NCI-H460 (cell line): ENCODE results near the gene CD247. TPM values are rescaled to one million over a fixed set of nuclear protein-coding genes. Genes with fewer than 3 reads are reported as not detected.
A peak's percentile ranks its signal among the peaks of the same experiment; 100 is the strongest.

Experiments used
- DNase-seq: peaks from one replicate; pipeline ENCODE4 v3.0.0-alpha.2; 2016; ENCODE audit warnings: low read depth; ENCODE audit errors: extremely low read depth
- total RNA-seq: library from RNA; depleted of rRNA; stranded (reverse); fragments of >200 nt; shearing (Covaris generic); gene quantifications from 2 replicates; pipeline ENCODE4 v1.2.3, GENCODE V29; 2014

Gene CD247
- total RNA-seq, 1 experiment from 2014 or later: 0.47 TPM

- DNase-seq: no peak
Measured at GRCh38 chr1:167467126-167467710, 51.1 kb downstream of the CD247 start.

GRCh38 chr1:167465743-167466142 is 52.6 kb downstream of the CD247 start:
- no peak for DNase-seq

- DNase-seq: no peak
Measured at GRCh38 chr1:167465018-167465417, 53.3 kb downstream of the CD247 start.

- no peak for DNase-seq
Measured at GRCh38 chr1:167463875-167464575, 54.3 kb downstream of the CD247 start.

GRCh38 chr1:167463080-167463479 is 55.2 kb downstream of the CD247 start:
- no peak for DNase-seq

- DNase-seq: no peak
Measured at GRCh38 chr1:167462341-167462740, 56.0 kb downstream of the CD247 start.

GRCh38 chr1:167460836-167461235 is 57.5 kb downstream of the CD247 start:
- no peak for DNase-seq

- no peak for DNase-seq
Measured at GRCh38 chr1:167457936-167458584, 60.3 kb downstream of the CD247 start.

GRCh38 chr1:167456926-167457325 is 61.4 kb downstream of the CD247 start:
- no peak for DNase-seq

GRCh38 chr1:167456524-167456923 is 61.8 kb downstream of the CD247 start:
- no peak for DNase-seq

- no peak for DNase-seq
Measured at GRCh38 chr1:167455786-167456446, 62.4 kb downstream of the CD247 start.

GRCh38 chr1:167454894-167455785 is 63.2 kb downstream of the CD247 start:
- peak; percentile 40 for DNase-seq

GRCh38 chr1:167454304-167454893 is 63.9 kb downstream of the CD247 start:
- no peak for DNase-seq

- DNase-seq: no peak
Measured at GRCh38 chr1:167453123-167453522, 65.2 kb downstream of the CD247 start.

- no peak for DNase-seq
Measured at GRCh38 chr1:167452483-167452882, 65.8 kb downstream of the CD247 start.

GRCh38 chr1:167450843-167451242 is 67.5 kb downstream of the CD247 start:
- no peak for DNase-seq

GRCh38 chr1:167447521-167448136 is 70.7 kb downstream of the CD247 start:
- DNase-seq: peak; percentile 44

- DNase-seq: no peak
Measured at GRCh38 chr1:167446966-167447365, 71.4 kb downstream of the CD247 start.

- no peak for DNase-seq
Measured at GRCh38 chr1:167443757-167444156, 74.6 kb downstream of the CD247 start.
